HepG2 (cell line): ENCODE measurements around the gene SRCAP. TPM values are rescaled to one million over a fixed set of nuclear protein-coding genes. Genes with fewer than 3 reads are reported as not detected.

ENCODE experiments used
- ARID2 ChIP-seq: sonication (generic); formaldehyde crosslinking; IDR thresholded peaks from 2 replicates; pipeline ENCODE4 v1.8.1; 2022; ENCODE audit warnings: mild to moderate bottlenecking, missing genetic modification reagents, borderline replicate concordance
- FOXK1 ChIP-seq: sonication (generic); formaldehyde crosslinking; IDR thresholded peaks from 2 replicates; pipeline ENCODE4 v1.4.0; 2020; ENCODE audit warnings: low read depth, missing genetic modification reagents, borderline replicate concordance
- KLF11 ChIP-seq: IDR thresholded peaks from 2 replicates; pipeline ENCODE4 v1.6.1; 2016; ENCODE audit warnings: missing compliant biosample characterization
- KLF16 ChIP-seq, 2 experiments: sonication (generic) in 1 of 2; formaldehyde crosslinking in 1 of 2; IDR thresholded peaks; 2 replicates each; pipeline versions ENCODE4 v1.6.1 to v1.8.0; 2016 to 2023; ENCODE audit warnings: missing genetic modification reagents in 2 of 2, missing compliant biosample characterization in 1 of 2
- MED13 ChIP-seq: sonication (generic); formaldehyde crosslinking; IDR thresholded peaks from 2 replicates; pipeline ENCODE4 v1.5.0; 2020; ENCODE audit warnings: missing genetic modification reagents
- MXD3 ChIP-seq: IDR thresholded peaks from 2 replicates; pipeline ENCODE4 v1.6.1; 2016; ENCODE audit warnings: mild to moderate bottlenecking, missing biosample characterization, missing genetic modification reagents
- NFKB2 ChIP-seq: sonication (generic); formaldehyde crosslinking; IDR thresholded peaks from 2 replicates; pipeline ENCODE4 v1.4.0; 2020; ENCODE audit warnings: missing genetic modification reagents, borderline replicate concordance
- NKX3-1 ChIP-seq: sonication (generic); formaldehyde crosslinking; IDR thresholded peaks from 2 replicates; pipeline ENCODE4 v1.5.0; 2020; ENCODE audit warnings: missing genetic modification reagents
- PCBP1 ChIP-seq: fragments of 200-400 bp; formaldehyde crosslinking; IDR thresholded peaks from 2 replicates; pipeline ENCODE4 v1.6.1; 2017; ENCODE audit warnings: mild to moderate bottlenecking, low read depth, low read length, borderline replicate concordance
- RARG ChIP-seq: sonication (generic); formaldehyde crosslinking; IDR thresholded peaks from 2 replicates; pipeline ENCODE4 v1.4.0; 2020; ENCODE audit warnings: low read depth, mild to moderate bottlenecking, missing genetic modification reagents
- RBM22 ChIP-seq: fragments of 200-400 bp; formaldehyde crosslinking; optimal IDR thresholded peaks from 2 replicates; pipeline ENCODE3; 2017; ENCODE audit warnings: mild to moderate bottlenecking, low read length, moderate library complexity
- STAG1 ChIP-seq: sonication (generic); formaldehyde crosslinking; IDR thresholded peaks from 2 replicates; pipeline ENCODE4 v1.4.0; 2020; ENCODE audit warnings: missing genetic modification reagents
- TEAD3 ChIP-seq: optimal IDR thresholded peaks from 2 replicates; pipeline ENCODE3; 2016; ENCODE audit warnings: borderline replicate concordance
- ZNF232 ChIP-seq: sonication (generic); formaldehyde crosslinking; IDR thresholded peaks from 2 replicates; pipeline ENCODE4 v1.4.0; 2020; ENCODE audit warnings: missing genetic modification reagents, borderline replicate concordance
- ZNF337 ChIP-seq: sonication (generic); formaldehyde crosslinking; IDR thresholded peaks from 2 replicates; pipeline ENCODE4 v1.5.1; 2020; ENCODE audit warnings: missing genetic modification reagents, low read depth, mild to moderate bottlenecking, borderline replicate concordance
- ZNF646 ChIP-seq: sonication (generic); formaldehyde crosslinking; IDR thresholded peaks from 2 replicates; pipeline ENCODE4 v1.9.0; 2021; ENCODE audit warnings: mild to moderate bottlenecking, missing genetic modification reagents
- ZNF672 ChIP-seq: sonication (generic); formaldehyde crosslinking; IDR thresholded peaks from 2 replicates; pipeline ENCODE4 v1.8.1; 2022; ENCODE audit warnings: missing genetic modification reagents
- ZNF772 ChIP-seq: sonication (generic); formaldehyde crosslinking; IDR thresholded peaks from 2 replicates; pipeline ENCODE4 v1.5.0; 2020; ENCODE audit warnings: mild to moderate bottlenecking, missing genetic modification reagents
- ZZZ3 ChIP-seq: sonication (generic); formaldehyde crosslinking; IDR thresholded peaks from 2 replicates; pipeline ENCODE4 v1.4.0; 2020; ENCODE audit warnings: missing genetic modification reagents, mild to moderate bottlenecking, borderline replicate concordance
- polyA plus RNA-seq, 8 experiments: library from polyadenylated mRNA; depleted of rRNA in 3 of 8; stranded (reverse) in 7 of 8; unstranded in 1 of 8; fragments of >200 nt; fragmentation: Illumina TruSeq in 4 of 8; extraction: Trizol in 4 of 8; gene quantifications; 2 replicates each; pipeline versions ENCODE4 v1.2.1 to v1.2.3, GENCODE V29; 2011 to 2016; ENCODE audit warnings: low read depth in 4 of 8, missing spikeins in 1 of 8, mixed read lengths in 1 of 8; ENCODE audit not compliant: insufficient read depth in 1 of 8
- total RNA-seq, 5 experiments: library from RNA; depleted of rRNA; stranded (reverse); fragments of >200 nt; fragmentation: Illumina TruSeq; extraction: Trizol; gene quantifications; 2 replicates each; pipeline ENCODE4 v1.2.3, GENCODE V29; 2016; ENCODE audit warnings: low read depth in 1 of 5
- TF ChIP-seq, protein P1 (sequence below): sonication (generic); formaldehyde crosslinking; IDR thresholded peaks from 2 replicates; pipeline ENCODE4 v1.4.0; 2020; ENCODE audit warnings: missing genetic modification reagents, mild to moderate bottlenecking, borderline replicate concordance

Gene SRCAP
- total and polyA plus RNA-seq, 2 of the 13 experiments (the other 11 are each of a cell fraction or from before 2014, with no cell fraction given): 4.9 to 9.0 TPM

- TF ChIP-seq ZNF672 (CRISPR knock-in tag) (no peak), ARID2 (CRISPR knock-in tag) (peak; percentile 66; the same call in 1 of the 2 replicates), ZZZ3 (CRISPR knock-in tag) (no peak), NKX3-1 (CRISPR knock-in tag) (no peak; the same call in 1 of the 2 replicates), MED13 (peak; percentile 41; the same call in 1 of the 2 replicates), KLF16 (CRISPR knock-in tag; IDR thresholded peaks at IDR 0.05) (0 out of 4 replicates have a peak, but pooled peaks of 1 of the 2 experiments have one; percentile 20), KLF11 (no peak), NFKB2 (CRISPR knock-in tag) (0 out of 2 replicates have a peak, but pooled peaks have one; percentile 24), ZNF337 (CRISPR knock-in tag) (no peak), STAG1 (peak; percentile 47), TEAD3 (CRISPR knock-in tag) (no peak), ZNF772 (CRISPR knock-in tag) (no peak; the same call in 1 of the 2 replicates), FOXK1 (CRISPR knock-in tag) (no peak), RARG (no peak), PCBP1 (no peak), RBM22 (no peak), MXD3 (CRISPR knock-in tag) (peak; percentile 76; the same call in 1 of the 2 replicates), ZNF646 (CRISPR knock-in tag) (no peak), ZNF232 (0 out of 2 replicates have a peak, but pooled peaks have one; percentile 57)
- TF ChIP-seq, protein P1, sequence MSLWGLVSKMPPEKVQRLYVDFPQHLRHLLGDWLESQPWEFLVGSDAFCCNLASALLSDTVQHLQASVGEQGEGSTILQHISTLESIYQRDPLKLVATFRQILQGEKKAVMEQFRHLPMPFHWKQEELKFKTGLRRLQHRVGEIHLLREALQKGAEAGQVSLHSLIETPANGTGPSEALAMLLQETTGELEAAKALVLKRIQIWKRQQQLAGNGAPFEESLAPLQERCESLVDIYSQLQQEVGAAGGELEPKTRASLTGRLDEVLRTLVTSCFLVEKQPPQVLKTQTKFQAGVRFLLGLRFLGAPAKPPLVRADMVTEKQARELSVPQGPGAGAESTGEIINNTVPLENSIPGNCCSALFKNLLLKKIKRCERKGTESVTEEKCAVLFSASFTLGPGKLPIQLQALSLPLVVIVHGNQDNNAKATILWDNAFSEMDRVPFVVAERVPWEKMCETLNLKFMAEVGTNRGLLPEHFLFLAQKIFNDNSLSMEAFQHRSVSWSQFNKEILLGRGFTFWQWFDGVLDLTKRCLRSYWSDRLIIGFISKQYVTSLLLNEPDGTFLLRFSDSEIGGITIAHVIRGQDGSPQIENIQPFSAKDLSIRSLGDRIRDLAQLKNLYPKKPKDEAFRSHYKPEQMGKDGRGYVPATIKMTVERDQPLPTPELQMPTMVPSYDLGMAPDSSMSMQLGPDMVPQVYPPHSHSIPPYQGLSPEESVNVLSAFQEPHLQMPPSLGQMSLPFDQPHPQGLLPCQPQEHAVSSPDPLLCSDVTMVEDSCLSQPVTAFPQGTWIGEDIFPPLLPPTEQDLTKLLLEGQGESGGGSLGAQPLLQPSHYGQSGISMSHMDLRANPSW (CRISPR knock-in tag): no peak
These were observed 47.6 kb upstream of the SRCAP start (continued) for GRCh38 chr16:30651124-30652004.
